PC-9 (cell line): ENCODE measurements around the gene CHMP4B. TPM values are rescaled to one million over a fixed set of nuclear protein-coding genes. Genes with fewer than 3 reads are reported as not detected.

ENCODE experiments used
- BruUV-seq: library from RNA; stranded (reverse); fragments of 400-500 nt; replicated peaks from 2 replicates; lab custom pipeline; 2021; lab: Mats Ljungman, UMichigan
- CTCF ChIA-PET: fragments of 300-600 bp; sonication (Branson Sonifier 250); formaldehyde crosslinking; loops from one replicate; lab custom pipeline; 2022; ENCODE audit warnings: antibody characterized with exemption; lab: Charles Lee
- POLR2A ChIA-PET: fragments of 300-600 bp; sonication (Branson Sonifier 250); formaldehyde crosslinking; loops from one replicate; lab custom pipeline; 2022; ENCODE audit warnings: antibody characterized with exemption; ENCODE audit not compliant: unreplicated experiment; lab: Charles Lee
- DNase-seq, 2 experiments: peaks; one replicate each; pipeline versions ENCODE4 v3.0.0 to v3.0.0-alpha.2; 2015 to 2022; ENCODE audit warnings: mixed read lengths in 1 of 2
- H2AFZ ChIP-seq: fragments of 200-600 bp; sonication (generic); 2 replicates; pipeline ENCODE4 v1.8.1; 2017; ENCODE audit warnings: antibody characterized with exemption
- H3F3A ChIP-seq: fragments of 200-600 bp; sonication (generic); 2 replicates; pipeline ENCODE4 v1.8.1; 2017; ENCODE audit warnings: antibody characterized with exemption, mild to moderate bottlenecking, low read depth; ENCODE audit not compliant: insufficient read depth
- H3K27ac ChIP-seq: fragments of 200-600 bp; sonication (generic); 2 replicates; pipeline ENCODE4 v1.6.1; 2016; ENCODE audit warnings: mixed run types
- H3K27me3 ChIP-seq: fragments of 200-600 bp; sonication (generic); 2 replicates; pipeline ENCODE4 v1.6.1; 2016; ENCODE audit warnings: low read depth, mixed run types; ENCODE audit not compliant: insufficient read depth
- H3K36me3 ChIP-seq: fragments of 200-600 bp; sonication (generic); 2 replicates; pipeline ENCODE4 v1.6.1; 2016; ENCODE audit warnings: low read depth, mixed run types
- H3K4me1 ChIP-seq: fragments of 200-600 bp; sonication (generic); replicated peaks from 2 replicates; pipeline ENCODE4 v1.6.1; 2016; ENCODE audit warnings: mixed run types; ENCODE audit not compliant: insufficient read depth
- H3K4me2 ChIP-seq: fragments of 200-600 bp; sonication (generic); 2 replicates; pipeline ENCODE4 v1.6.1; 2017; ENCODE audit warnings: mixed run types
- H3K4me3 ChIP-seq: fragments of 200-600 bp; sonication (generic); 2 replicates; pipeline ENCODE4 v1.6.1; 2016; ENCODE audit warnings: mixed run types
- H3K79me2 ChIP-seq: fragments of 200-600 bp; sonication (generic); 2 replicates; pipeline ENCODE4 v1.6.1; 2017; ENCODE audit warnings: low read depth, mixed run types
- H3K9me2 ChIP-seq: fragments of 200-600 bp; sonication (generic); 2 replicates; pipeline ENCODE4 v1.8.1; 2017; ENCODE audit warnings: mild to moderate bottlenecking; ENCODE audit not compliant: insufficient read depth
- H3K9me3 ChIP-seq: fragments of 200-600 bp; sonication (generic); 2 replicates; pipeline ENCODE4 v1.8.1; 2016; ENCODE audit warnings: low read depth; ENCODE audit not compliant: insufficient read depth
- H4K20me1 ChIP-seq: fragments of 200-600 bp; sonication (generic); 2 replicates; pipeline ENCODE4 v1.8.1; 2017; ENCODE audit not compliant: insufficient read depth
- EZH2 ChIP-seq: fragments of 200-600 bp; sonication (generic); IDR thresholded peaks from 2 replicates; pipeline ENCODE4 v1.8.0; 2017; ENCODE audit warnings: antibody characterized with exemption, low read depth
- intact Hi-C: fragments of 100-400 bp; cut with micrococcal nuclease; formaldehyde crosslinking; loops from one replicate; pipeline ENCODE4 v1.10.0; 2022; ENCODE audit not compliant: unreplicated experiment
- total RNA-seq: library from RNA; stranded (reverse); gene quantifications from 2 replicates; pipeline ENCODE4 v1.2.3, GENCODE V29; 2021
- TF ChIP-seq, protein P1 (sequence below): fragments of 200-600 bp; sonication (generic); conservative IDR thresholded peaks from 2 replicates; pipeline ENCODE4 v1.6.1; 2017; ENCODE audit warnings: mixed run types, antibody characterized with exemption, mild to moderate bottlenecking, moderate library complexity

Gene CHMP4B
- total RNA-seq, 1 experiment from 2014 or later: 180 TPM

GRCh38 chr20:33835615-33836172, 24.5 kb downstream of the CHMP4B start:
- no peaks in the 10 kb centered on the region for H3K9me2 ChIP-seq
- no peak overlapping the region for H3K4me2 ChIP-seq
- no peaks in the 10 kb centered on the region for H3K9me3 ChIP-seq
- 0 out of 2 replicates have a peak, but pooled peaks cover 13% of the 10 kb centered on the region for H3K4me1 ChIP-seq
- no peak overlapping the region for H2AFZ ChIP-seq
- H3K27ac ChIP-seq: no peak overlapping the region
- ChIA-PET POLR2A (no interaction called here), CTCF (no interaction called here)
- no TSS peak for BruUV-seq
- intact Hi-C loops: no loop called here
- H4K20me1 ChIP-seq: peaks cover 94% of the 10 kb centered on the region
- no peaks in the 10 kb centered on the region for H3K27me3 ChIP-seq
- peaks cover 100% of the 10 kb centered on the region for H3K79me2 ChIP-seq
- peaks cover 10% of the 10 kb centered on the region; the same call in 1 of the 2 replicates for H3K36me3 ChIP-seq
- no peak for DNase-seq
- no peak for TF ChIP-seq EZH2
- TF ChIP-seq, protein P1, sequence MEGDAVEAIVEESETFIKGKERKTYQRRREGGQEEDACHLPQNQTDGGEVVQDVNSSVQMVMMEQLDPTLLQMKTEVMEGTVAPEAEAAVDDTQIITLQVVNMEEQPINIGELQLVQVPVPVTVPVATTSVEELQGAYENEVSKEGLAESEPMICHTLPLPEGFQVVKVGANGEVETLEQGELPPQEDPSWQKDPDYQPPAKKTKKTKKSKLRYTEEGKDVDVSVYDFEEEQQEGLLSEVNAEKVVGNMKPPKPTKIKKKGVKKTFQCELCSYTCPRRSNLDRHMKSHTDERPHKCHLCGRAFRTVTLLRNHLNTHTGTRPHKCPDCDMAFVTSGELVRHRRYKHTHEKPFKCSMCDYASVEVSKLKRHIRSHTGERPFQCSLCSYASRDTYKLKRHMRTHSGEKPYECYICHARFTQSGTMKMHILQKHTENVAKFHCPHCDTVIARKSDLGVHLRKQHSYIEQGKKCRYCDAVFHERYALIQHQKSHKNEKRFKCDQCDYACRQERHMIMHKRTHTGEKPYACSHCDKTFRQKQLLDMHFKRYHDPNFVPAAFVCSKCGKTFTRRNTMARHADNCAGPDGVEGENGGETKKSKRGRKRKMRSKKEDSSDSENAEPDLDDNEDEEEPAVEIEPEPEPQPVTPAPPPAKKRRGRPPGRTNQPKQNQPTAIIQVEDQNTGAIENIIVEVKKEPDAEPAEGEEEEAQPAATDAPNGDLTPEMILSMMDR: no peak
- peaks cover 20% of the 10 kb centered on the region for H3F3A ChIP-seq
- H3K4me3 ChIP-seq: no peak overlapping the region

DNA sequence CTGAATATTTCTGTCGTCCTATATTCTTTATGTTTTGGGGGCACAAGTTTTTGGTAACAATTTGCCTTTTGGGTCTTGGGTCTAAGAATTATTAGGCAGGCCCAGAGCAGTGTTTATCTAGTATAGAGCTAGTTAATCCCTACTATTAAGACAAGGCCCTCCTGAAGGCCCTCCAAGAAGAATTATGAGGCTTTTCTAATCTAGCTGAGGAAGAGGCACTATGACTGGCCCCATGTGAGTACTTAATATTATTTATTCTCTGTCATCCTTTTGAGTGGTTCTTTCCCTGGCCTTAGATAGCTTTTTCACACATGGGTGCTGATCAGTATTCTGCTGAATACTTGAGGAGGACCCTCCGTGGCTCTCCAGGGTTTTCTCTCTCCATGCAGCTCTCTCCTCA, 25.1 kb downstream of the CHMP4B start:
- Histone ChIP-seq H3K4me2 (no peak overlapping the region), H3K36me3 (peaks cover 10% of the 10 kb centered on the region; the same call in 1 of the 2 replicates), H3K4me1 (peaks cover 13% of the 10 kb centered on the region; the same call in 1 of the 2 replicates), H3K79me2 (peaks cover 100% of the 10 kb centered on the region), H4K20me1 (peaks cover 95% of the 10 kb centered on the region), H3K27ac (no peak overlapping the region), H3K4me3 (no peak overlapping the region), H3K9me2 (no peaks in the 10 kb centered on the region), H2AFZ (no peak overlapping the region), H3F3A (peaks cover 18% of the 10 kb centered on the region), H3K9me3 (no peaks in the 10 kb centered on the region), H3K27me3 (no peaks in the 10 kb centered on the region)
- BruUV-seq: no TSS peak
- no peak for DNase-seq
- ChIA-PET CTCF (no interaction called here), POLR2A (no interaction called here)
- intact Hi-C loops: no loop called here
- TF ChIP-seq EZH2: no peak
- TF ChIP-seq, protein P1: no peak

GRCh38 chr20:33837096-33837830, 26.1 kb downstream of the CHMP4B start:
- Histone ChIP-seq H3K4me1 (peaks cover 13% of the 10 kb centered on the region; the same call in 1 of the 2 replicates), H3K4me2 (no peak overlapping the region), H3K79me2 (peaks cover 100% of the 10 kb centered on the region), H3K27ac (no peak overlapping the region), H3K36me3 (peaks cover 10% of the 10 kb centered on the region; the same call in 1 of the 2 replicates), H3K27me3 (no peaks in the 10 kb centered on the region), H3K9me3 (no peaks in the 10 kb centered on the region), H3K4me3 (no peak overlapping the region), H3K9me2 (no peaks in the 10 kb centered on the region), H3F3A (peaks cover 14% of the 10 kb centered on the region), H2AFZ (no peak overlapping the region), H4K20me1 (peaks cover 99% of the 10 kb centered on the region)
- intact Hi-C loops: no loop called here
- TF ChIP-seq, protein P1: no peak
- TF ChIP-seq EZH2: no peak
- DNase-seq: no peak
- POLR2A ChIA-PET: no interaction called here
- no TSS peak for BruUV-seq
- CTCF ChIA-PET: interaction anchor here (0.5 kb wide), 1 partner anchor 49 kb away, joined by 3 read pairs; no protein-coding TSS in a partner anchor
